Epithelial cell of prostate (primary cell): ENCODE measurements around the gene MYRF.

ENCODE experiments used
- DNase-seq: peaks from one replicate; pipeline ENCODE4 v3.0.0-alpha.2; 2011; ENCODE audit warnings: low read depth, low spot score
- H3K27ac ChIP-seq: fragments of 450-650 bp; 2 replicates; pipeline ENCODE4 v1.5.1; 2017; ENCODE audit warnings: mild to moderate bottlenecking

Gene MYRF

GRCh38 chr11:61834278-61835048, 82.0 kb downstream of the MYRF start:
- no peak overlapping the region for H3K27ac ChIP-seq
- no peak for DNase-seq

- no peak for DNase-seq
- no peak overlapping the region for H3K27ac ChIP-seq
Measured at GRCh38 chr11:61836193-61836592, 83.8 kb downstream of the MYRF start.

- no peak overlapping the region for H3K27ac ChIP-seq
Measured at GRCh38 chr11:61837411-61838005, 85.1 kb downstream of the MYRF start.

More at GRCh38 chr11:61837411-61838005, 85.1 kb downstream of the MYRF start:
- no peak for DNase-seq
